Esophagus squamous epithelium (tissue), 5 donors: Measurements from ENCODE around the gene CNKSR3. TPM values are rescaled to one million over a fixed set of nuclear protein-coding genes. Genes with fewer than 3 reads are reported as not detected.

ENCODE experiments used
- DNase-seq: peaks from one replicate; lab custom pipeline; 2025; lab: John Stamatoyannopoulos, UW
- H3K27ac ChIP-seq, 4 donors: fragments of 200-600 bp; sonication (generic); one replicate each; pipeline ENCODE4 v1.5.1; 2016 to 2019; ENCODE audit warnings: mild to moderate bottlenecking in 1 of 4
- H3K27me3 ChIP-seq, 4 donors: fragments of 200-600 bp; sonication (generic); 1 replicate in 3 of 4; 2 replicates in 1 of 4; pipeline versions ENCODE4 v1.5.1 to v1.6.0; 2017 to 2021; ENCODE audit warnings: antibody characterized with exemption in 1 of 4
- H3K36me3 ChIP-seq, 3 donors: fragments of 200-600 bp; sonication (generic); one replicate each; pipeline ENCODE4 v1.5.1; 2016 to 2019
- H3K4me1 ChIP-seq, 3 donors: fragments of 200-600 bp; sonication (generic); one replicate each; pipeline ENCODE4 v1.5.1; 2017 to 2019
- H3K4me3 ChIP-seq, 4 donors: fragments of 200-600 bp; sonication (generic); 1 replicate in 3 of 4; 2 replicates in 1 of 4; pipeline ENCODE4 v1.5.1; 2016 to 2019; ENCODE audit warnings: mild to moderate bottlenecking in 2 of 4, moderate library complexity in 1 of 4
- H3K9me3 ChIP-seq, 3 donors: fragments of 200-600 bp; sonication (generic); one replicate each; pipeline ENCODE4 v1.5.1; 2016 to 2019
- CTCF ChIP-seq, 6 experiments: fragments of 450-650 bp in 4 of 6; fragments of 200-600 bp in 2 of 6; sonication (generic) in 2 of 6; IDR thresholded peaks; one replicate each; pipeline ENCODE4 v1.5.1; 2016 to 2019; ENCODE audit warnings: antibody characterized with exemption in 6 of 6, mild to moderate bottlenecking in 4 of 6, moderate library complexity in 4 of 6
- POLR2A ChIP-seq, 4 donors: fragments of 450-650 bp; IDR thresholded peaks; one replicate each; pipeline ENCODE4 v1.6.1; 2017; ENCODE audit warnings: antibody characterized with exemption in 4 of 4, mild to moderate bottlenecking in 4 of 4, moderate library complexity in 3 of 4
- WGBS, 2 donors: methylation state at CpG; one replicate each; pipeline ENCODE4 v1.1.5; 2018; 5-methylcytosine and 5-hydroxymethylcytosine counted together
- intact Hi-C: fragments of 100-400 bp; cut with DNase I; formaldehyde crosslinking; loops from one replicate; pipeline ENCODE4 v1.15.0; 2022
- total RNA-seq, 4 donors: library from RNA; depleted of rRNA; stranded (reverse); fragments of >200 nt; gene quantifications; one replicate each; pipeline ENCODE4 v1.1.0, GENCODE V29; 2016
- donor health status: DM: yes; HTN: yes; CAD: no.

CNKSR3 gene
- 10 to 100 TPM; 10.2 to 18.8 (median 13.8) TPM for total RNA-seq

GRCh38 chr6:154510144-154510905 lies at the start of gene CNKSR3:
TSS of gene CNKSR3 (minus strand) at chr6:154510685. CDS start at chr6:154510114, 571 bp downstream.
- Histone ChIP-seq H3K4me3 (peak within 1 kb of the TSS; percentile 85 to 94 (median 92)), H3K9me3 (no peaks in the 10 kb centered on the region), H3K27me3 (peaks cover 0 to 4% (median 0%) of the 10 kb centered on the region in 4 donors), H3K36me3 (no peaks in the 10 kb centered on the region), H3K27ac (peak within 1 kb of the TSS; percentile 94 to 97 (median 97)), H3K4me1 (peaks cover 9 to 48% (median 20%) of the 10 kb centered on the region in 3 donors)
- intact Hi-C loops, result no loop called here
- peak in 3 of 4 donors; percentile 4 to 80 (median 50) for TF ChIP-seq POLR2A (IDR thresholded peaks at IDR 0.05)
- TF ChIP-seq CTCF (IDR thresholded peaks at IDR 0.05), result no peak
- DNase-seq, result no peak
- 0 to 2% methylated on average over 6 to 9 of the region's 86 CpGs for WGBS, 2 donors

- DNase-seq, result no peak
- H3K4me3 ChIP-seq, result no peak overlapping the region
- no peaks in the 10 kb centered on the region for H3K9me3 ChIP-seq
- TF ChIP-seq POLR2A (IDR thresholded peaks at IDR 0.05), result no peak
- no peak for TF ChIP-seq CTCF (IDR thresholded peaks at IDR 0.05)
- intact Hi-C loops, result no loop called here
- no peaks in the 10 kb centered on the region for H3K36me3 ChIP-seq
- H3K4me1 ChIP-seq, result peaks cover 0 to 12% (median 9%) of the 10 kb centered on the region in 3 donors
- no peak overlapping the region for H3K27ac ChIP-seq
- WGBS, 2 donors, result 36 to 64% methylated on average over 5 of the region's 5 CpGs
- no peaks in the 10 kb centered on the region for H3K27me3 ChIP-seq
Measured at GRCh38 chr6:154558984-154559383, 48.5 kb upstream of the CNKSR3 start.

- Histone ChIP-seq H3K4me3 (no peak overlapping the region), H3K27ac (no peak overlapping the region), H3K27me3 (no peaks in the 10 kb centered on the region), H3K4me1 (peaks cover 0 to 12% (median 9%) of the 10 kb centered on the region in 3 donors), H3K9me3 (no peaks in the 10 kb centered on the region), H3K36me3 (no peaks in the 10 kb centered on the region)
- intact Hi-C loops, result no loop called here
- TF ChIP-seq POLR2A (IDR thresholded peaks at IDR 0.05) (no peak), CTCF (IDR thresholded peaks at IDR 0.05) (no peak)
- no peak for DNase-seq
- WGBS, 2 donors, result 91 to 93% methylated on average over 6 of the region's 6 CpGs
Measured at GRCh38 chr6:154558513-154558912, 48.0 kb upstream of the CNKSR3 start.

GRCh38 chr6:154555073-154555677 lies 44.7 kb upstream of the CNKSR3 start:
- Histone ChIP-seq H3K4me1 (peaks cover 0 to 12% (median 9%) of the 10 kb centered on the region in 3 donors), H3K4me3 (no peak overlapping the region), H3K36me3 (no peaks in the 10 kb centered on the region), H3K27me3 (no peaks in the 10 kb centered on the region), H3K9me3 (no peaks in the 10 kb centered on the region), H3K27ac (no peak overlapping the region)
- TF ChIP-seq POLR2A (IDR thresholded peaks at IDR 0.05) (no peak), CTCF (IDR thresholded peaks at IDR 0.05) (no peak)
- intact Hi-C loops, result no loop called here
- 31 to 50% methylated on average over 7 of the region's 7 CpGs for WGBS, 2 donors
- no peak for DNase-seq

- intact Hi-C loops, result no loop called here
Measured at GRCh38 chr6:154554491-154554890, 44.0 kb upstream of the CNKSR3 start.

More at GRCh38 chr6:154554491-154554890, 44.0 kb upstream of the CNKSR3 start:
- no peaks in the 10 kb centered on the region for H3K27me3 ChIP-seq
- H3K4me1 ChIP-seq, result peaks cover 0 to 12% (median 9%) of the 10 kb centered on the region in 3 donors
- no peak for TF ChIP-seq POLR2A (IDR thresholded peaks at IDR 0.05)
- TF ChIP-seq CTCF (IDR thresholded peaks at IDR 0.05), result no peak
- H3K36me3 ChIP-seq, result no peaks in the 10 kb centered on the region
- DNase-seq, result no peak
- H3K27ac ChIP-seq, result no peak overlapping the region
- H3K9me3 ChIP-seq, result no peaks in the 10 kb centered on the region
- 70% methylated on average over 4 to 6 of the region's 6 CpGs for WGBS, 2 donors
- H3K4me3 ChIP-seq, result no peak overlapping the region
